ENCODE data around the gene PRKCQ. TPM values are rescaled to one million over a fixed set of nuclear protein-coding genes. Genes with fewer than 3 reads are reported as not detected.
A peak's percentile ranks its signal among the peaks of the same experiment; 100 is the strongest.
"Not testable (repeated sequence)": the region's sequence is repeated elsewhere in the genome, so short reads cannot be mapped to it uniquely, and the experiment has no call there.

Gene PRKCQ
- total RNA-seq, 2 experiments from 2014 or later = 4.0 to 7.8 TPM

- Histone ChIP-seq H3K4me3 (ENCODE audit: low read depth, low read length, poor library complexity, severe bottlenecking) (no peak overlapping the region), H3K4me2 (ENCODE audit: low read length) (no peak overlapping the region), H3K4me1 (ENCODE audit: insufficient read depth, low read length, poor library complexity, severe bottlenecking) (no peaks in the 10 kb centered on the region), H2AFZ (ENCODE audit: low read length) (no peak overlapping the region), H4K20me1 (ENCODE audit: insufficient read depth, low read length) (no peaks in the 10 kb centered on the region), H3K79me2 (ENCODE audit: insufficient read depth, low read depth, low read length) (no peaks in the 10 kb centered on the region), H3K36me3 (ENCODE audit: insufficient read depth, low read length) (peaks cover 3% of the 10 kb centered on the region; the same call in 1 of the 2 replicates), H3K9me2 (ENCODE audit: insufficient read depth, low read length) (no peaks in the 10 kb centered on the region), H3K27ac (ENCODE audit: low read depth, low read length, poor library complexity, severe bottlenecking) (no peak overlapping the region), H3K9me3 (ENCODE audit: low read length) (peaks cover 38% of the 10 kb centered on the region)
- intact Hi-C loops (cut with micrococcal nuclease; ENCODE audit: unreplicated experiment) = no loop called here
- DNase-seq (ENCODE audit: low spot score) = no peak
- CTCF ChIA-PET (ENCODE audit: unreplicated experiment) = no interaction called here
- TF ChIP-seq CTCF (conservative IDR thresholded peaks at IDR 0.05; ENCODE audit: low read length) = no peak
- TF ChIP-seq EZH2phosphoT487 (IDR thresholded peaks at IDR 0.05; ENCODE audit: borderline replicate concordance, low read depth, low read length) = no peak
- BruUV-seq (replicated peaks) = no TSS peak
- POLR2A ChIA-PET = no interaction called here
These were observed 196.0 kb downstream of the PRKCQ start for GRCh38 chr10:6384031-6384430.

- TF ChIP-seq CTCF (conservative IDR thresholded peaks at IDR 0.05; ENCODE audit: low read length) (no peak), EZH2phosphoT487 (IDR thresholded peaks at IDR 0.05; ENCODE audit: borderline replicate concordance, low read depth, low read length) (no peak)
- Histone ChIP-seq H2AFZ (ENCODE audit: low read length) (no peak overlapping the region), H3K9me2 (ENCODE audit: insufficient read depth, low read length) (no peaks in the 10 kb centered on the region), H3K9me3 (ENCODE audit: low read length) (peaks cover 42% of the 10 kb centered on the region), H3K4me2 (ENCODE audit: low read length) (no peak overlapping the region), H3K4me1 (ENCODE audit: insufficient read depth, low read length, poor library complexity, severe bottlenecking) (no peaks in the 10 kb centered on the region), H4K20me1 (ENCODE audit: insufficient read depth, low read length) (no peaks in the 10 kb centered on the region), H3K36me3 (ENCODE audit: insufficient read depth, low read length) (peaks cover 3% of the 10 kb centered on the region; the same call in 1 of the 2 replicates), H3K79me2 (ENCODE audit: insufficient read depth, low read depth, low read length) (no peaks in the 10 kb centered on the region), H3K4me3 (ENCODE audit: low read depth, low read length, poor library complexity, severe bottlenecking) (no peak overlapping the region), H3K27ac (ENCODE audit: low read depth, low read length, poor library complexity, severe bottlenecking) (no peak overlapping the region)
- BruUV-seq (replicated peaks) = no TSS peak
- DNase-seq (ENCODE audit: low spot score) = no peak
- ChIA-PET CTCF (ENCODE audit: unreplicated experiment) (no interaction called here), POLR2A (interaction anchor here (0.7 to 1.2 kb wide), 6 partner anchors 8 to 35 kb away, joined by 3 to 4 read pairs (median 3); no protein-coding TSS in a partner anchor)
- intact Hi-C loops (cut with micrococcal nuclease; ENCODE audit: unreplicated experiment) = no loop called here
These were observed 196.8 kb downstream of the PRKCQ start for GRCh38 chr10:6383096-6383812.

GRCh38 chr10:6382081-6382480 lies 198.0 kb downstream of the PRKCQ start:
- Histone ChIP-seq H3K36me3 (ENCODE audit: insufficient read depth, low read length) (peaks cover 3% of the 10 kb centered on the region; the same call in 1 of the 2 replicates), H3K4me1 (ENCODE audit: insufficient read depth, low read length, poor library complexity, severe bottlenecking) (no peaks in the 10 kb centered on the region), H3K79me2 (ENCODE audit: insufficient read depth, low read depth, low read length) (no peaks in the 10 kb centered on the region), H3K9me2 (ENCODE audit: insufficient read depth, low read length) (no peaks in the 10 kb centered on the region), H3K9me3 (ENCODE audit: low read length) (peaks cover 42% of the 10 kb centered on the region), H2AFZ (ENCODE audit: low read length) (no peak overlapping the region), H3K27ac (ENCODE audit: low read depth, low read length, poor library complexity, severe bottlenecking) (no peak overlapping the region), H3K4me2 (ENCODE audit: low read length) (no peak overlapping the region), H4K20me1 (ENCODE audit: insufficient read depth, low read length) (no peaks in the 10 kb centered on the region), H3K4me3 (ENCODE audit: low read depth, low read length, poor library complexity, severe bottlenecking) (no peak overlapping the region)
- TF ChIP-seq CTCF (conservative IDR thresholded peaks at IDR 0.05; ENCODE audit: low read length) = no peak
- no peak for TF ChIP-seq EZH2phosphoT487 (IDR thresholded peaks at IDR 0.05; ENCODE audit: borderline replicate concordance, low read depth, low read length)
- DNase-seq (ENCODE audit: low spot score) = peak; percentile 26
- intact Hi-C loops (cut with micrococcal nuclease; ENCODE audit: unreplicated experiment) = no loop called here
- ChIA-PET CTCF (ENCODE audit: unreplicated experiment) (interaction anchor here (0.6 kb wide), 1 partner anchor 163 kb away, joined by 3 read pairs; no protein-coding TSS in a partner anchor), POLR2A (interaction anchor here (0.8 to 1.2 kb wide), 7 partner anchors 9 to 69 kb away, joined by 3 to 4 read pairs (median 3); no protein-coding TSS in a partner anchor)
- no TSS peak for BruUV-seq (replicated peaks)

GRCh38 chr10:6380478-6380877 lies 199.6 kb downstream of the PRKCQ start:
- H3K9me2 ChIP-seq (ENCODE audit: insufficient read depth, low read length); intact Hi-C loops (cut with micrococcal nuclease; ENCODE audit: unreplicated experiment); H3K4me2 ChIP-seq (ENCODE audit: low read length); H3K4me3 ChIP-seq (ENCODE audit: low read depth, low read length, poor library complexity, severe bottlenecking); BruUV-seq (replicated peaks); H2AFZ ChIP-seq (ENCODE audit: low read length); H4K20me1 ChIP-seq (ENCODE audit: insufficient read depth, low read length); H3K4me1 ChIP-seq (ENCODE audit: insufficient read depth, low read length, poor library complexity, severe bottlenecking); H3K36me3 ChIP-seq (ENCODE audit: insufficient read depth, low read length); CTCF ChIA-PET (ENCODE audit: unreplicated experiment); H3K27ac ChIP-seq (ENCODE audit: low read depth, low read length, poor library complexity, severe bottlenecking); DNase-seq (ENCODE audit: low spot score); H3K79me2 ChIP-seq (ENCODE audit: insufficient read depth, low read depth, low read length): not testable (repeated sequence)
- peaks cover 42% of the 10 kb centered on the region for H3K9me3 ChIP-seq (ENCODE audit: low read length)
- POLR2A ChIA-PET = interaction anchor here (0.5 to 0.6 kb wide), 2 partner anchors 13 to 353 kb away, joined by 3 read pairs; no protein-coding TSS in a partner anchor

Measured in OCI-LY7 (cell line).